ENCODE data around the gene THEM5. TPM values are rescaled to one million over a fixed set of nuclear protein-coding genes. Genes with fewer than 3 reads are reported as not detected.

Gene THEM5
- total and polyA plus RNA-seq, 10 of the 15 experiments (the other 5 are each of a cell fraction or from before 2014, with no cell fraction given), result 0.16 TPM; not detected in 9

- FAIRE-seq, result no peak
- BruUV-seq (replicated peaks), result no TSS peak
- in situ Hi-C loops (cut with MboI), result no loop called here
Observed at GRCh38 chr1:151819227-151819835, 34.2 kb downstream of the THEM5 start.

More at GRCh38 chr1:151819227-151819835, 34.2 kb downstream of the THEM5 start:
- H2AFZ ChIP-seq (ENCODE audit: control insufficient read depth, low read depth, low read length), result no peak overlapping the region
- POLR2A ChIA-PET, result interaction anchor here (1.2 kb wide), 1 partner anchor 8 kb away, joined by 3 read pairs; no protein-coding TSS in a partner anchor
- no peaks in the 10 kb centered on the region for H3K36me3 ChIP-seq (ENCODE audit: control insufficient read depth in 2 of 2, insufficient read depth in 2 of 2, low read length in 1 of 2)
- no peaks in the 10 kb centered on the region for H4K20me1 ChIP-seq (ENCODE audit: control insufficient read depth, insufficient read depth)
- no peak overlapping the region for H3K4me2 ChIP-seq (ENCODE audit: control insufficient read depth, insufficient read depth)
- no peak overlapping the region for H3K4me3 ChIP-seq
- no peak overlapping the region for H3K27ac ChIP-seq (ENCODE audit: control insufficient read depth, insufficient read depth)
- H3K4me1 ChIP-seq (ENCODE audit: control insufficient read depth, insufficient read depth, low read length), result peaks cover 5% of the 10 kb centered on the region
- TF ChIP-seq CEBPZ (IDR thresholded peaks at IDR 0.05; ENCODE audit: low read depth, low read length), result no peak
- TF ChIP-seq EZH2 (IDR thresholded peaks at IDR 0.05; ENCODE audit: borderline replicate concordance, control insufficient read depth, low read depth, low read length), result no peak
- TF ChIP-seq CBX3 (IDR thresholded peaks at IDR 0.05; ENCODE audit: borderline replicate concordance, low read depth), result no peak
- no peak for TF ChIP-seq SMAD1 (IDR thresholded peaks at IDR 0.05; ENCODE audit: low read depth, partially characterized antibody)
- no peak for TF ChIP-seq CBFB (IDR thresholded peaks at IDR 0.05; ENCODE audit: low read depth)
- RAD21 ChIA-PET (ENCODE audit: unreplicated experiment), result no interaction called here
- CTCF ChIA-PET, result no interaction called here
- no peaks in the 10 kb centered on the region for H3K9me3 ChIP-seq (replicated peaks; ENCODE audit: control insufficient read depth, insufficient read depth, low read length)
- WGBS (ENCODE audit: insufficient coverage, insufficient replicate concordance, low lambda C conversion rate, missing lambda C conversion rate), result 47% methylated on average over 12 of the region's 12 CpGs
- ATAC-seq (no peak), DNase-seq (ENCODE audit: low read depth, low spot score) (no peak)
- H3K79me2 ChIP-seq (ENCODE audit: control insufficient read depth, insufficient read depth, low read length), result no peaks in the 10 kb centered on the region
- peaks cover 0 to 1% of the 10 kb centered on the region in 2 experiments; a peak in 2 of 4 replicates for H3K27me3 ChIP-seq (replicated peaks in 1 of 2; ENCODE audit: control insufficient read depth in 2 of 2, insufficient read depth in 2 of 2, low read length in 1 of 2)
- intact Hi-C loops (cut with micrococcal nuclease; ENCODE audit: unreplicated experiment), result no loop called here
- SMC1A ChIA-PET (ENCODE audit: uncharacterized antibody, unreplicated experiment), result interaction anchor here (1.0 kb wide), 1 partner anchor 13 kb away, joined by 3 read pairs; no protein-coding TSS in a partner anchor
- H3K9ac ChIP-seq (ENCODE audit: control insufficient read depth, insufficient read depth, low read length), result no peak overlapping the region

Data from GM12878 (cell line).